ENCODE results near the gene CYP4F8.
"Not testable (repeated sequence)": the region's sequence is repeated elsewhere in the genome, so short reads cannot be mapped to it uniquely, and the experiment has no call there.

The CYP4F8 gene

GRCh38 chr19:15614507-15615379 is at the start of gene CYP4F8:
TSS of gene CYP4F8 (plus strand) at chr19:15615218. CDS start at chr19:15615617, 399 bp downstream.
- no peak for DNase-seq

GRCh38 chr19:15570420-15570819 is 44.6 kb upstream of the CYP4F8 start:
- no peak for DNase-seq

- DNase-seq, result no peak
Observed at GRCh38 chr19:15575406-15575805, 39.6 kb upstream of the CYP4F8 start.

- no peak for DNase-seq
Observed at GRCh38 chr19:15576526-15577156, 38.4 kb upstream of the CYP4F8 start.

- no peak for DNase-seq
Observed at GRCh38 chr19:15577184-15577771, 37.7 kb upstream of the CYP4F8 start.

- no peak for DNase-seq
Observed at GRCh38 chr19:15583346-15583745, 31.7 kb upstream of the CYP4F8 start.

- no peak for DNase-seq
Observed at GRCh38 chr19:15584095-15584494, 30.9 kb upstream of the CYP4F8 start.

- peak; percentile 89 for DNase-seq
Observed at GRCh38 chr19:15584541-15585115, 30.4 kb upstream of the CYP4F8 start.

GRCh38 chr19:15587663-15588062 is 27.4 kb upstream of the CYP4F8 start:
- no peak for DNase-seq

GRCh38 chr19:15588265-15588664 is 26.8 kb upstream of the CYP4F8 start:
- no peak for DNase-seq

GRCh38 chr19:15589760-15590451 is 25.1 kb upstream of the CYP4F8 start:
- DNase-seq, result no peak

- DNase-seq, result no peak
Observed at GRCh38 chr19:15591796-15592195, 23.2 kb upstream of the CYP4F8 start.

GRCh38 chr19:15592506-15592905 is 22.5 kb upstream of the CYP4F8 start:
- DNase-seq, result not testable (repeated sequence)

GRCh38 chr19:15593766-15594165 is 21.3 kb upstream of the CYP4F8 start:
- not testable (repeated sequence) for DNase-seq

GRCh38 chr19:15595069-15595468 is 19.9 kb upstream of the CYP4F8 start:
- DNase-seq, result no peak

GRCh38 chr19:15607978-15608925 is 6.8 kb upstream of the CYP4F8 start:
- not testable (repeated sequence) for DNase-seq

GRCh38 chr19:15609261-15609660 is 5.8 kb upstream of the CYP4F8 start:
- no peak for DNase-seq

GRCh38 chr19:15612342-15612741 is 2.7 kb upstream of the CYP4F8 start:
- no peak for DNase-seq

- DNase-seq, result no peak
Observed at GRCh38 chr19:15613338-15613737, 1.7 kb upstream of the CYP4F8 start.

GRCh38 chr19:15615526-15615925 is 508 bp downstream of the CYP4F8 start:
- DNase-seq, result no peak

- no peak for DNase-seq
Observed at GRCh38 chr19:15616183-15616582, 1.2 kb downstream of the CYP4F8 start.

Data from CD4-positive, alpha-beta T cell treated with Interleukin-17A for 4 hours (primary cell).